ENCODE measurements around the gene CDH4.

CDH4 gene

DNA sequence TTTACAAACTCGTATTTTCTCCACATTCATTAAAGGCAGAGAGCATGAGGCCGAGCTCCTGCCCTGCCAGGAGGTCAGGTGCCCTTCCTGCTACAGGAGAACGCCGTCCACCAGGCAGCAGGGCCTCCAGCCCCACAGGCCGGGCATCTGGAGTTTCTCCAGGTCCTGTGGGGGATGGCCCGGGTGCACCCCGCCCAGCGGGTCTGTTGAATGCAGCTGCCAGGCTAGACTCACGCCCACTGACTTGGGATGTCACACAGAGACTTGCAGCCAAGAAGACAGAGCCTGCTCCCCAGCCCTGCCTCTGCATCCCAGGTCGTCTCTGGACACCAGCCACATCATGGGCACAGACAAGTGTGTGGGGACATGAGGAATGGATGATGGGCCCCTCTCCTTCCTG is 376.4 kb downstream of the CDH4 start:
- TF ChIP-seq, protein P1, sequence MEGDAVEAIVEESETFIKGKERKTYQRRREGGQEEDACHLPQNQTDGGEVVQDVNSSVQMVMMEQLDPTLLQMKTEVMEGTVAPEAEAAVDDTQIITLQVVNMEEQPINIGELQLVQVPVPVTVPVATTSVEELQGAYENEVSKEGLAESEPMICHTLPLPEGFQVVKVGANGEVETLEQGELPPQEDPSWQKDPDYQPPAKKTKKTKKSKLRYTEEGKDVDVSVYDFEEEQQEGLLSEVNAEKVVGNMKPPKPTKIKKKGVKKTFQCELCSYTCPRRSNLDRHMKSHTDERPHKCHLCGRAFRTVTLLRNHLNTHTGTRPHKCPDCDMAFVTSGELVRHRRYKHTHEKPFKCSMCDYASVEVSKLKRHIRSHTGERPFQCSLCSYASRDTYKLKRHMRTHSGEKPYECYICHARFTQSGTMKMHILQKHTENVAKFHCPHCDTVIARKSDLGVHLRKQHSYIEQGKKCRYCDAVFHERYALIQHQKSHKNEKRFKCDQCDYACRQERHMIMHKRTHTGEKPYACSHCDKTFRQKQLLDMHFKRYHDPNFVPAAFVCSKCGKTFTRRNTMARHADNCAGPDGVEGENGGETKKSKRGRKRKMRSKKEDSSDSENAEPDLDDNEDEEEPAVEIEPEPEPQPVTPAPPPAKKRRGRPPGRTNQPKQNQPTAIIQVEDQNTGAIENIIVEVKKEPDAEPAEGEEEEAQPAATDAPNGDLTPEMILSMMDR (IDR thresholded peaks at IDR 0.05), result no peak
- no peaks in the 10 kb centered on the region for H3K4me1 ChIP-seq (ENCODE audit: control insufficient read depth in 1 of 2, insufficient read depth in 1 of 2, low read depth in 1 of 2, low read length in 1 of 2)

DNA sequence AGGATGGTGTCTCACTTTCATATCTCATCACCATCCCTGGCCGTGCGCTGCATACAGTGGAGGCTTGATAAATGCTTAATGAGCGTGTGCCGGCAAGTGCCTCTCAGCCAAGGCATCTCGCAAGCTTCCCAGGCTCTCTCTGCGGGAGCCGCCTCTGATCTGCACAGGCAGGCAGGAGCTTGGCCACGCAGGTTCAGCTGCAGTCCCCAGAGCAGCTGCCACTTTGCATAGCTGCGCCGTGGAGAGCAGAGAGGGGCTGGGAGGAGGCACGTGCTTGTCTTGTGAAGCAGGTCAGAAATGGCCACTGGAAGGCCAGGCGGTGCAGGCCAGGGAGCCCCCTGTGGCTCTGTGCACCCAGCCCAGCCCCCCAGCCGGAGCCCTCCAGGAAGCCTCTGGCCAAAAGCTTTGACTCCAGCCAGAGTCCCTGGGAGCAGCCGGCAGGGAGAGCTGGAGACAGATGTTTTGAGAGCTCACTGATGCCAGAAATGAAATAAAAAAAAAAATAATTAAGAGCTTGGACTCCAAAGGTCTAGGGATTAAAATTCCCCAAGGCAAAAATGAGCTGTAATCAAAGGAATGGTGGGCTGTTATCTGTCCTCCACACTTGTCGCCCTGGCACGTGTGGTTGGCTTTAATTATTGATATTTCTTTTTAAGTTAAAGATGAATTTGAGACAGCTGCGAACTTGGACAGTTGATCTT is 377.0 kb downstream of the CDH4 start:
- Histone ChIP-seq H3K9me3 (no peaks in the 10 kb centered on the region), H3K4me1 (ENCODE audit: control insufficient read depth in 1 of 2, insufficient read depth in 1 of 2, low read depth in 1 of 2, low read length in 1 of 2) (no peaks in the 10 kb centered on the region), H3K27me3 (no peaks in the 10 kb centered on the region), H3K27ac (no peak overlapping the region), H3K36me3 (no peaks in the 10 kb centered on the region), H3K4me3 (ENCODE audit: low read depth in 1 of 2, low read length in 1 of 2) (no peak overlapping the region)
- TF ChIP-seq, protein P1 (IDR thresholded peaks at IDR 0.05), result no peak

More for the DNA sequence above, 376.4 kb downstream of the CDH4 start:
- H3K27me3 ChIP-seq, result no peaks in the 10 kb centered on the region
- no peaks in the 10 kb centered on the region for H3K36me3 ChIP-seq
- H3K4me3 ChIP-seq (ENCODE audit: low read depth in 1 of 2, low read length in 1 of 2), result no peak overlapping the region
- no peaks in the 10 kb centered on the region for H3K9me3 ChIP-seq
- H3K27ac ChIP-seq, result no peak overlapping the region

DNA sequence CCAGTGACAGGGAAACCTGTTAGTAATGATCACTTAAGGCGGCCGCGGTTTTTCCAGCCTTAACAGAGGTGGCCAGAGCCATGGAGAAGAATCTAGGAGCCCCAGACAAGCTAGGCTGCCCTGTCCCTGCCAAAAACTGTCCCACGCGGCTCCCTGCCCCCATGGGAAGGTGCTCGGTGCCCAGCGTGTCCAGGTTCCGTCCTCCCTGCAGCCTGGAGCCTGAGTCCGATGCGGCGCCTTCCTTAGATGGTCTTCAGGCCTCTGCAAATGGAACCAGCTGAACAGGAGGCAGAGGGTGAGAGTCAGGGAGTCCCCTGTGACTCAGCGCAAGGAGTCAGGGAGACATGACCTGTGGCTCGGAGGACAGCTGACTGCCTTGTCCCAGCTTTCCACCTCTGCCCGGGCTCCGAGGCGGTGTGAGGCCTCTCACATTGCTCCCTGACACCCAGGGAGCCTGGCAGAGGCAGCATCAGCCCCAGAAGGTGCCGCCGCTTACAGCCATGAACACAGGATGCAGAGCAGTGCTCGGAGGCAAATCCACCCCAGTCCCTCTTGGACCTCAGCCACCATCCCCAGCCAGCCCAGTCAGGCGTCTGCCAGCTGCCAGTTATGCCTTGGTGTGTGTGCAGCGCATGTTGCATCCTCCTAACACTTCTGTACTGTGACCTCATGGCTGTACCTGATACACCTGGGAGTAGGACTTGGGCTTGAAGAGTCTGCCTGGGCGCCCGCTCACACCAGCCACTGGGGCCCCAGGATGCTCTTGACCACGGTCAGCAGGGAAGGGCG is 377.7 kb downstream of the CDH4 start:
- Histone ChIP-seq H3K9me3 (no peaks in the 10 kb centered on the region), H3K4me1 (ENCODE audit: control insufficient read depth in 1 of 2, insufficient read depth in 1 of 2, low read depth in 1 of 2, low read length in 1 of 2) (no peaks in the 10 kb centered on the region), H3K4me3 (ENCODE audit: low read depth in 1 of 2, low read length in 1 of 2) (no peak overlapping the region), H3K36me3 (no peaks in the 10 kb centered on the region), H3K27ac (no peak overlapping the region), H3K27me3 (no peaks in the 10 kb centered on the region)
- TF ChIP-seq, protein P1 (IDR thresholded peaks at IDR 0.05), result no peak

DNA sequence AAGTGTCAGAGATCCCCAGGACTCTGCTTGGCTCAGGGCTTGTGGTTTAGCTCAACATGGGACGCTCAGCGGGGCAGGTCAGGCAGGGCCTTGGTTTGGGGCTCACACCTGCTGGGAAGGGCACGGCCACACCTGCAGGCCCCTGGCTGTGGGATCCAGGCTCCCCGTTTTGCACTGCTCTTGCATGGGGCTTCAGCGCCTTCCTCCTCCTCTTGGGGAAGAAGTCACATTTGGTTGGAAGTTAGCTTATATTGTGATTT is 378.3 kb downstream of the CDH4 start:
- TF ChIP-seq, protein P1 (IDR thresholded peaks at IDR 0.05), result no peak
- Histone ChIP-seq H3K4me3 (ENCODE audit: low read depth in 1 of 2, low read length in 1 of 2) (no peak overlapping the region), H3K27ac (no peak overlapping the region), H3K27me3 (no peaks in the 10 kb centered on the region), H3K4me1 (ENCODE audit: control insufficient read depth in 1 of 2, insufficient read depth in 1 of 2, low read depth in 1 of 2, low read length in 1 of 2) (no peaks in the 10 kb centered on the region), H3K36me3 (no peaks in the 10 kb centered on the region), H3K9me3 (no peaks in the 10 kb centered on the region)

DNA sequence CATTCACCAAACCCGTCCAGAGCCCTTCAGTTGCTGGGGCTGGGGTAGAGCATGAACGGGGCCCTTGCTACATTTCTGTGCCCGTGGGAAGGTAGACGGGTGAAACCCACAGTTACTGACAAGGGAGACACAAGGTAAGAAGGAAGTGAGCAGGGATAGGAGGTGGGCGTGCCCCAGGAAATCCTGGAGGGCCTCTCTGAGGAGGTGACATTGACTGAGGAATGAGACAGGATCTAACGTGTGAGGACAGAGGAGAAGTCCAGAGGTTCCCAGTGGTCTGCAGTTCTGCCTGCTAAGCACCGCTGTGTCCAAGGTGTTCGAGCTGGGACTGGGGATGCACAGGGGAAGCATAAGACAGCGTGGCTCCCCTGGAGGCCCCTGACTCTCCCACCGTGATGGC is 378.8 kb downstream of the CDH4 start:
- H3K9me3 ChIP-seq, result no peaks in the 10 kb centered on the region
- no peaks in the 10 kb centered on the region for H3K4me1 ChIP-seq (ENCODE audit: control insufficient read depth in 1 of 2, insufficient read depth in 1 of 2, low read depth in 1 of 2, low read length in 1 of 2)
- TF ChIP-seq, protein P1 (IDR thresholded peaks at IDR 0.05), result no peak
- no peak overlapping the region for H3K4me3 ChIP-seq (ENCODE audit: low read depth in 1 of 2, low read length in 1 of 2)
- no peak overlapping the region for H3K27ac ChIP-seq
- H3K36me3 ChIP-seq, result no peaks in the 10 kb centered on the region
- no peaks in the 10 kb centered on the region for H3K27me3 ChIP-seq
